ENCODE results near the gene CALR.
"Not testable (repeated sequence)": the region's sequence is repeated elsewhere in the genome, so short reads cannot be mapped to it uniquely, and the experiment has no call there.

CALR gene

DNA sequence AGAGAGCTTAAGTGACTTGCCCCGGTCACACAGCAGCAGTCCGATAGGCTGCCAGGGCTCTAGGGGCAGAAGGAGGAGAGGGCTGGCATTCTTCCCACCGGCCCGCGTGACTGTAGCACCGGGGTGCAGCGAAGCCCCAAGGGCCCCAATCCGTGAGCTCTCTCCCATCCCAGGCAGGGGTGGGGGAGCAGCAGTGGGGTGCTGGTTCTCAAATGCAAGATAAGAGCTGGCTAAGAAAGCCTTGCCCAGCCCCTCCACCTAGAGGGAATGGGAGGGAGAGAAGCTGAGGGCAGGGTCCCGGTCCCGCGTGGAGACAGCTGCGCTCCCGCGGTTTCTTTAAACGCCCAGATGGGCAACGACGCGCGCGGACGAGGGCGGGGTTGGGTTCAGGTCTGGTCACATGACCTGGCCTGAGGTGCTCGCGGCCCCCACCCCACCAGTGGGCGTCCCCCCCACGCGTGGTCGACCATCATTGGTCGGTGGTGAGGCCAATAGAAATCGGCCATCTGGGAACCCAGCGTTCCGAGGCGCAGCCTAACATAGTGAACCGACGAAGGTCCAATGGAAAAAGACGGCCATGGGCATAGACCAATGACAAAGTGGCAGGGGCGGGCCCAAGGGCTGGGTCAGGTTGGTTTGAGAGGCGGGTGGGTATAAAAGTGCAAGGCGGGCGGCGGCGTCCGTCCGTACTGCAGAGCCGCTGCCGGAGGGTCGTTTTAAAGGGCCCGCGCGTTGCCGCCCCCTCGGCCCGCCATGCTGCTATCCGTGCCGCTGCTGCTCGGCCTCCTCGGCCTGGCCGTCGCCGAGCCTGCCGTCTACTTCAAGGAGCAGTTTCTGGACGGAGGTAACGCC, at the start of gene CALR:
Gene CALR, plus strand, starts transcription at position 683 of the 852 bp plus-strand sequence. Its CDS starts 71 bp downstream, at position 754.
- peak; percentile 99 for DNase-seq

DNA sequence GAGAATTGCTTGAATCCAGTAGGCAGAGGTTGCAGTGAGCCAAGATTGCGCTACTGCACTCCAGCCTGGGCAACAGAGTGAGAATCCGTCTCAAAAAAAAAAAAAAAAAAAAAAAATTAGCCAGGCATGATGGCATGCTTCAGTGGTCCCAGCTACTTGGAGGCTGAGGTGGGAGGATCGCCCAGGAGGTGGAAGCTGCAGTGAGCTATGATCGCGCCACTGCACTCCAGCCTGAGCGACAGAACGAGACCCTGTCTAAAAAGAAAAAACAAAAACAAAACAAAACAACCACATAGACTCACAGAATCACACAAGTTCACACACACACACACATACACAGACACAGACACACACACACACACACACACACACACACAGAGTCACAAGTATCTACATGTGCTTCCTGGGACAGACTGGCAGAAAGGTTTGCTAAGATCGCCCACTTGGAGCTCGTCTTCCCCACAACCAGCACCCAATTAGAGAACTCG, 48.1 kb upstream of the CALR start:
- DNase-seq, result not testable (repeated sequence)

DNA sequence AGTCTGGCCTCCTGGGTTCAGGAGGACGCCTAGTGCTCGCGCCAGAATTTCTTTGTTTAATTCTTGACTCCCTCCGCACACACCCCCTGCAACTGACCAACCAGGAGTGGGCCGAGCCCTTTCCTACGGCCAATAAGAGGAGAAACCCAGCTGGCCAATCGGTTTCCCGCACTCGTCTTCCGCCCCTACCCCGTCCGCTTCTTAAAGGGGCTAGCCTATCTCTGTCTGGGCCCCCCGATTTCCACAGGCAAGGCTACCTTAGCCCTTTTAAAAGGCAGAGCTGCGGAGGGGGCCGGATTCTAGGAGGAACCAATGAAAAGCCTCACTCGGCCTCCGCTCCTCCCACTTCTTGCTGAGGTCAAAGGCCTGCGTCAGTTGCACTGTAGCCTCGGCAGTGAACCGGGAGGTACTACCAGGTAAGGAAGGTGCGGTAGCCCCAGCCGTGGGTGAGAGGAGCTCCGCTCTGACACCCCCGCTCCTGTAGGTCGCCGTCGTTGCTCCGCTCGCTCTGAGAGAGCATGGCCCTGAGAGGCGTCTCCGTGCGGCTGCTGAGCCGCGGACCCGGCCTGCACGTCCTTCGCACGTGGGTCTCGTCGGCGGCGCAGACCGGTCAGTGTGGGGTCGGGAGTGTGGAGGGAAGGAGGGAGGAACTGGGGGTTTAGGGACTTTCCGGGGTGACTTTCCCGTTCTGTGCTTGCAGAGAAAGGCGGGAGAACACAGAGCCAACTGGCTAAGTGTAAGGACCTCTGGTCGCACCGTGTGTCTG, 47.4 kb upstream of the CALR start, which contains the start of gene GCDH:
Gene GCDH, plus strand, starts transcription at position 374 of the 766 bp plus-strand sequence. Its CDS starts 145 bp downstream, at position 519.
- DNase-seq, result peak; percentile 97

DNA sequence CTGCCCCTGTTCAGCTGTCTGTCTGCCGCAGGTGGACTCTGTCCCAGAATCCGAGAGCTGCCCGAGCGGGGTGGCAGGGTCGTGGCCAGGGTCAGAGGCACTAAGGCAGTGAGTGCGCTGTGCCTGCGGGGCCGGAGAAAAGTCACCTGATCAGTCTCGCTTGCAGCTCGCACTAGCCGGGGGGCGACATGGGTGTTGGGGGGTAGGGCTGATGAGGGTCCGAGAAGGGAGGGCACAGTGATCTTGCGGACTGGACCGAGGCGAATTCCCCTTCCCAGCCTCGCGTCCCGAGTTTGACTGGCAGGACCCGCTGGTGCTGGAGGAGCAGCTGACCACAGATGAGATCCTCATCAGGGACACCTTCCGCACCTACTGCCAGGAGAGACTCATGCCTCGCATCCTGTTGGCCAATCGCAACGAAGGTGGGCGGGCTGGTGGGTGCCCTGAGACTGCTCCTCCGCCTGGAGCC, 46.8 kb upstream of the CALR start:
- no peak for DNase-seq

DNA sequence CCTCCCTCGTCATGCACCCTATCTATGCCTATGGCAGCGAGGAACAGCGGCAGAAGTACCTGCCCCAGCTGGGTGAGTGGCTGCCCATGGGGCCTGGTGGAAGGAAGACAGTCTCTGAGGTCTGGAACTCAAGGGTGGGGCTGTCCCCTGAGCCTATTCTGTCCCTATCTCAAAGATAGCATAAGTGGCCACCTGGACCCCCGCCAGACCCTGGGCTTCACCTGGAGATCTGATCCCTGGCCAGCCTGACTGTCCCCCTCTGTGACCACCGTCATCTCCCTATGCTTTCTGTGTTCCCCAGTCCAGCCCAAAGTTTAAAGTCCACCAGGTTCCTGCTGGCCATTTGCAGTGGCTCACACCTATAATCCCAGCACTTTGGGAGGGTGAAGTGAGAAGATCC, 44.8 kb upstream of the CALR start:
- no peak for DNase-seq

DNA sequence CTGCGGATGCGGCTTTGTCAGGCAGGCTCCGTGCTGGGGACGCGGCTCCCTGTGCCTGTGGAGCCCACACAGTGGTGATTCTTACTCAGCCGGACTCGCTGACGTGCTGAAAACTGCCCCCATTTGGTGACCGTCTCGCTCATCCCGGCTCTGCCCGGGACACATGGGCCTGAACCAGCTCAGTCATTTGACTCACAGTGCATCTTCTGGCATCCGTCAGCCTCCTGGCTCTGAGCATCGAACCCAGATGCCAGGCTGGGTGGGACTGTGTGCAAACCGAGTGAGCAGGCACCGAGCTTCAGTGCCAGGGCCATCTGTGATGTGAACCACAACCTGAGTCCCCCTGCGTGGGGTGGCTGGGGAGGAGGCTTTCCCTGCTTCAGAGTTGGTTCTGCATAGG, 41.9 kb upstream of the CALR start:
- no peak for DNase-seq

DNA sequence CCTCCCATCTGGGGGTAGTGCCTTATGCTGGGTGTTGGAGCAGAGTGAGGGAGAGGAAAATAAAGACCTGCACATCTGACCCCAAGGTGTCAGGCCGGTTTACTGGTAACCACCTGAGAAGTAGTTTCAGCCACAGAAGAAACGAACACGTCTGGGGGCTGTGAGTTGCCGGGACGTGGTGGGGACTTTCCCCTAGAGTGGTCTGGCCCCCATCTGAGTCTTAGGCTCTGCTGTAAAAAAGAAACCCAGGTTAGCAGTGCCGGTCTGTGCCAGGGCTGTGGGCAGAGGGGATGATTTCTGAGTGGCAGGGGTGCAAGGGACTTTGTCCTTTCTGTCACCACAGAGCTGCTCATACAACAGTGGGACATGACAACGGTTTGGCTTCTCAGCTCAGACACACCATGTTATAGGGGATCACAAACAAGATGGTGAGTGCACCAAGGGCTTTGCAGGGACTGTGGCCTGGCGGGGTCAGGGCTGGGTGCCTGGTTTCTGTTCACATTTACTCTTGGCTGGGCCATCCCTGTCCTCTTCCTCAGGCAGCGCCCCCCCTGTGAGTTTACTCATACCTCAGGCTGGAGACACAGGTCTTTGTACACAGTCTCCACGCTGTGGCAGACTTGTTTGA, 38.4 kb upstream of the CALR start:
- no peak for DNase-seq

DNA sequence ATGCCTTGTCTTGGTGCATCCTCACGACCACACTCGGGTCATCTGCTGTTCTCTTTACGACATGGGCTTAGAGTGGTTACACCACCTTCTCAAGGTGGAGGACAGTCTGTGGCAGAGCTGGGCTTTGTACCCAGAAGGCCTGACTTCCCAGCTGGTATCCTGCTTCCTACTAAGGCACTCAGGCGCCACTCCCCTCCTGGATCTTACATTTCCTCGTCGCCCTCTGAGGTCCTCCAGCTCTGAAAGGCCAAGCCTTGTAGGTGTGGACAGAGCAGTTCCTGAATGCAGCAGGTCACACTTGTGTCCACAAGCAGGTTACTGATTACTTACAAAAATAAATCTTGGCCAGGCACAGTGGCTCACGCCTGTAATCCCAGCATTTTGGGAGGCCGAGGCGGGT, 31.2 kb upstream of the CALR start:
- DNase-seq, result no peak

DNA sequence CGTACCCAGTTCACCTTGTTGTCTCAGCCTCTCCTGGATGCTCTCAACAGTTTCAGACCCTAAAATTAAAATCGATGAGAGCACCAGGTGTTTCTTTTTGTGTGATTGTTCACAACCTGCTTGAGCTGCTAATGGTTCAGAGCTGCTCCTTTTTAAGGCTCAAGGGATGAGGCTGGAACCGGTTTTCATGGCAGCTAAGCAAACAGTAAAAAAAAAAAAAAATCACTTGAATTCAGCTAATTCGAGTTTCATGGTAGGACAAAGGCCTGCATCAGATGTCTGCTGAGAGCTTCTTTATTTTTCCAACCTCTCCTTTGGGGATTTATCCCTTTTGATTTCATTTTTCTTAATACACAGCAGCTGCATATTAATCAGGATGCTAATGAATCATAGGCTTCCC, 25.8 kb upstream of the CALR start:
- no peak for DNase-seq

DNA sequence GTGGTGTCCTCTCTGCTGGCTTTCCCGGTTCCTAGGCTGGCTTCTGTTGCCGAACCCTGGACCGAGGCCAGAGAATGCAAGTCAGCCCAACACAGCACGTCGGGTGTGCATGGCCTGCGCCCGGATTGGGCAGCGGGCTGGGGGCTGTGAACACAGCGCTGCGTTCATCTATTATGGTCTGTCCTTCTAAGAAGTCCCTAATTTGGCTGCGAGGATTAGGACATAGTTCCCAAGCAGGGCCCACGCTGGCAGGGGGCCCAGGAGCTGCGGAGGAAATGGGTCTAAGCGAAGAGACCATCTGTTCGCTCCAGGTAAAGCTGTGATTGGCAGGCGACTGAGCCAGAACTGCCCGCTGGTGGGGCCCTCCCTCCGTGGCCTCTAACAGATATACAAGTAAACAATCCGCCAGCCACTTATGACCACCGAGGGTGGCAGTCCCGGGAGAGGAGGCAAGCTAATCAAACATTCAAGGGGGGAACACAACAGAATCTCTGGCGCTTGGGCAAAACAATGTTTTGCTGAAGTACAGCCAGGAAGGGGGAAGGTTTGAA, 25.3 kb upstream of the CALR start:
- no peak for DNase-seq

DNA sequence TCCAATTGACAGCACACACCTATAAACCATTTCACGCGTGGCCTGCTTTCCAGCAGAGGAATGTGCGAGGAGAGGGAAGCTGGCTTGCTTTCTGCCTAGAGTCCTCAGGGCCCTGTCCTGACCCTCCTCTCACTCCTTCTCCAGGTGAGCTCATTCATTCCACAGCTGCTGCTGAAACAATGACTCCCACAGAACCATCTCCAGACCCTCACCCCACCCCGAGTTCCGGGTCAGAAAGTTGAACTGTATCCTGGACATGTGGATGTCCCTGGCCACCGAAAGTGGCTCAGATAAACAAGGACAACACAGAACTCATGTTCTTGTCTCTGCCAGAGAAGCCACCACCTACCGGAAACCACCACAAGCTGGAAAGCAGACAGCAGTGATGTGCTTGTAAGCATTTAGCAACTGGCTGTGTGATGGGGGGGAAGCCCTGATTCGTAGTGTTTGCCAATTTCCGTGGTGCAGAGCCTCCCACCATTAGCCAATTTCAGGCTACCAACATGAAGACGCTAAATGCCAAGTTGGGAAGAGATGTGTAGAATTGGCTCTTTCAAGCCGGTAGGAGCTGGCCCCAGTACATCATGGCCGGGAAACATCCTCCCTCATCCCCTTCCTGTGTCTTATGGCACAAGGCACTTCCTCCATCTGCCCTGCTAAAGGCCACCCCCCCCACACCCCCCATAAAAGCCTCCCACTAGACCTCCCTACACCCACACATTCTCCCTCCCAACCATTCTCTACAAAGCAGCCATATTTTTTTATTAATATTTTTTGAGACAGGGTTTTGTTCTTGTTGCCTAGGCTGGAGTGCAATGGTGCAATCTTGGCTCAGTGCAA, 24.3 kb upstream of the CALR start:
- peak; percentile 37 for DNase-seq

DNA sequence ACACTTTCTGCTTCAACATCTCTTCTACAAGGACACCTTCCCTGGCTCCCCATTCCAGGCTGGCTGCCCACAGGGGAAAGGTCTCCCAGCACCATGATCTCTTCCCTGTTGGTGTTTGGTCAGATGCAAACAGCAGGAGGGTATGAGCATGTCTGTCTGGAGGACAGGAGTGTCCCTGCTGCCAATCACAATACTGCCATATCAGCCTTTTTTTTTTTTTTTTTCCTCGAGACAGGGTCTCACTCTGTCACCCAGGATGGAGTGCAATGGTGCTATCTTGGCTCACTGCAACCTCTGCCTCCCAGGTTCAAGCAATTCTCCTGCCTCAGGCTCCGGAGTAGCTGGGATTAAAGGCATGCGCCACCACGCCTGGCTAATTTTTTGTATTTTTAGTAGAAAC, 22.5 kb upstream of the CALR start:
- not testable (repeated sequence) for DNase-seq

DNA sequence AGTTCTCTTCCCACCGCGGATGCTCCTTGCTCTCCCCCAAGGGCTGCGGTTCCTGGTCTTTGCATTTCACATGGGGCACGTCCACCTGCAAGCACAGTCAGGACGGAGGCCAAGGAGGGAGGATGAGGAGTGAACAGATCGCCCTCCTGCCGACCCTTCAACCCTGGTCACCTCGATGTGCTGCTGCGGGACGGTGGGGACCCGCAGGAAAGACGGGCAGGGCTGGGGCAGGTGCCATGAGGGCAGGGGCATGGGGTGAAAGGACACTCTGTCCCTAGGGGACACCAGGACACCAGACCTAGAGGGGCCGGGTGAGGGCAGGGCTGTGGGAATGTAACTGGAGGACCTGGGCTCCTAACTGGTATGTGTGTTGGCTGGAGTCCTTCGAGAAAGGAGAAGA, 20.2 kb upstream of the CALR start:
- no peak for DNase-seq

DNA sequence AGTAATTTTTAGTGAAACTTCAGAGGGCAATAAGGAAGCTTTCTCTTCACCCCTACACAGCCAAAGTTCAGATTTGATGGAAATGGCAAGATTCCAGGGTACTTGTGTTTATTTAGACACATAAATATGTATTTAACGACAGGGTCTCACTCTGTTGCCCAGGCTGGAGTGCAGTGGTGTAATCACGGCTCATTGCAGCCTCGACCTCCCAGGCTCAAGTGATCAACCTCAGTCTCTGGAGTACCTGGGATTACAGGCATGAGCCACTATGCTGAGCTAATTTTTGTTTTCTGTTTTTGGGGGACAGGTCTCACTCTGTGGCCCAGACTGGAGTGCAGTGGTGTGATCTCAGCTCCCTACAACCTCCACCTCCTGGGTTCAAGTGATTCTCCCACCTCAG, 17.4 kb upstream of the CALR start:
- DNase-seq, result no peak

DNA sequence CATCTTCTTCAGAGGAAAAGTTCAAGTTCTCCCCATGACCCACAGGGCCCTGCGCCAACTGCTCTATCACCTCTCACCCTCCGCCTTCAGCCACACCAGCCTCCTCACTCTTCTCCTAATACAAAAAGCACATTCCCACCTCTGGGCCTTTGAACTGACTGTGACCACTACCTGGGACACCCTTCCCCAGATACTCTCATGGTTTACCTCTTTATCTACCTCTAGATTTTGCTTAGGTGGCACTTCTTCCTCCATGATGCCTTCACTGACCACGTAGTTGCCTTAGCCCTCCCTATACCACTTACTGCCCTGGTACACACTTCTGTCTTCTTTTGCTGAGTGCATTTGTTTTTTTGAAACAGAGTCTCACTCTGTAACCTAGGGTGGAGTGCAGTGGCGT, 15.4 kb upstream of the CALR start:
- DNase-seq, result no peak

DNA sequence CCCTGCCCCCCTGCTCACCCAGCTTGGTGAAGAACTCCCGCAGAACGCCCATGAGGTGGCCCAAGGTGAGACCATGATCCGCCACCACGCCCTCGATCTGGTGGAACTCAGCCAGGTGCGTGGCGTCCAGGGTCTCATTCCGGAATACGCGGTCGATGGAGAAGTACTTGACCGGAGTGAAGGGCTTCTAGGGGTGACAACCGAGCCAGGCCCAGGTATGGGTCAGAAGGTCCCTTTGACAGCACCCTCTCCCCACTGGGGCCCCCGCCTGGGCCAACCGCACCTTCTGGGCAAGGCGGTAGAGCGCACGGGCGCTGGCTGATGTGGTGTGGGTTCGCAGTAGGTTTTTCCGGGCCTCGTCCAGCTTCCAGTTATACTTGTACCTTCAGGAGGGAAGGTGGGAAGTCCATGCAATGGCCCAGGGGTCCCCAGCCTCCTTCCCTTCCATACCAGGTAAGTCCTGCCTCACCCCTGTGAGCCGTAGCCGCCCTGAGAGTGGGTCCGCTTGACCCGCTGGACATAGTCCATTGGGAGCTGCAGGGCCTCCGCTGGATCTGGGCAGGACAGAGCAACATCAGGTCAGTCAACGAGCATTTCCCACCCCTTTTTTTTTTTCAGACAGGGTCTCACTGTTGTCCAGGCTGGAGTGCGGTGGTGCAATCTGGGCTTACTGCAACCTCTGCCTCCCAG, 13.6 kb upstream of the CALR start:
- no peak for DNase-seq

DNA sequence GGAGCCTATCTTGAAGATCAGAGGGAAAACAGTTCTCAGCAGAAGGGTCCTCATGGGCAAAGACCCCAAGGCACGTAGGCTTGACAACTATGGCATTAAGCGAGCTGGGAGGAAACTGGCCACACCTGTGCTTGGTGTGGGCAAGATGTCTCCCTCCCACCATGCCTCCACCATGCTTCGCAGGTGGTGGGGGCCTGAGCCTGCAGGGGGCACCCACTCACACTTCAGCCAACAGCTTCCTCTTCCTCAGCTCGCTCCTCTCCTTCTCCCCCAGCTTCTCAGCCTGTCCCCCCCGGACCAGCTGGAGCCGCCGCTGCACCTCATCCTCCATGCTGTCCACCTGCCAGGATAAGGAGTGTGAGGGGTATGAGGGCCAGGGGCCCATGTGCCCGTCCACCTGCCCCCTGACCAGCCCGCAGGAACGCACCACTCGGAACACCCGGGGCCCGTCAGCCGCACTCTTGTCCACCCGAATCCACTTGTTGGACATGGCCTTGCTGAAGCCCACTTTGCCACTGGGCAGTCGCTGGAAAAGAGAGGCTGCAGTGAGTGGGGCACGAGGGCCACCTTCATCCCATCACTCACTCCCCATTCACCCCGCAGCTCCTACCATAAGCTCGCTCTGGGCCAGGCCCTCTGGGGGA, 8.3 kb upstream of the CALR start:
- DNase-seq, result no peak

DNA sequence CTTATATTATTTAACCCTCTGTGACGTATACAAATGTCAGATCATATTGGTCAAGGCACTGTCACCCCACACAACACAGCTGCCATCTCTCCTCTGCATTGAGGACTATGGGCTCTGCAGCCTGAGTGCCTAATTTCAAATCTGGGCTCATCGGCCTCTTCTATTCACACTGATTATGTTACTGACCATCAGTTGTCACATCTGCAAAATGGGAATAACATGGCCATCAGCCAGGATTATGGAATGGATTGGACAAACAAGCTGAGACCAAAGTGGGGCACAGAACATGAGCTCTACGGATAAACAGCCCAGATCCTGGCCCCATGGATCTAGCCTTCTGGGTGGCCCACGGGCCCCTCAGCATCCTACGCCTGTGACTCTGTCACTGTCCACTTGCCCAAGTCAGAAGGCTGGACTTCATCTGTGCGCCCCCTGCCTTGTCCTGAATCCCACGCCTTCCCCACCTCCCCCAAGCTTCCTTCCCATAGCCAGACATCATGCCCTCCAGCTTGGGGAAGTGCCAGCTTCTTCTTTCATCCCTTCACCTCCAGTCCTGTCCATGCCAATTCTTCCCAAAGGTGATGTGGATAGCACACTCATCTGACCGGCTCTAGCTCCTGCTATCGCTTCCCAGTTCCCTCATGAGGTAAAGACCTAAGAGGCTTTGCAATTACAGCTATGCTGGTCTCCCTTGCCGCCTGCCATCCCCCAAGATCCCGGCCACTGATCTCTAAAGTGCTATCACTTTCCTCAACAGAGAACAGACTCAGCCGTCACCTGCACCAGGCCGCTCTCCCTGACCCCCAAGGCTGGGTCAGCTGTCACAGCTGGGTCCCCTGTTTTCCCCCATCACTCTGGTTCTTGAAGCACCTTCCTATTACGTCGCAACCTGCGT, 5.8 kb upstream of the CALR start:
- DNase-seq, result no peak

DNA sequence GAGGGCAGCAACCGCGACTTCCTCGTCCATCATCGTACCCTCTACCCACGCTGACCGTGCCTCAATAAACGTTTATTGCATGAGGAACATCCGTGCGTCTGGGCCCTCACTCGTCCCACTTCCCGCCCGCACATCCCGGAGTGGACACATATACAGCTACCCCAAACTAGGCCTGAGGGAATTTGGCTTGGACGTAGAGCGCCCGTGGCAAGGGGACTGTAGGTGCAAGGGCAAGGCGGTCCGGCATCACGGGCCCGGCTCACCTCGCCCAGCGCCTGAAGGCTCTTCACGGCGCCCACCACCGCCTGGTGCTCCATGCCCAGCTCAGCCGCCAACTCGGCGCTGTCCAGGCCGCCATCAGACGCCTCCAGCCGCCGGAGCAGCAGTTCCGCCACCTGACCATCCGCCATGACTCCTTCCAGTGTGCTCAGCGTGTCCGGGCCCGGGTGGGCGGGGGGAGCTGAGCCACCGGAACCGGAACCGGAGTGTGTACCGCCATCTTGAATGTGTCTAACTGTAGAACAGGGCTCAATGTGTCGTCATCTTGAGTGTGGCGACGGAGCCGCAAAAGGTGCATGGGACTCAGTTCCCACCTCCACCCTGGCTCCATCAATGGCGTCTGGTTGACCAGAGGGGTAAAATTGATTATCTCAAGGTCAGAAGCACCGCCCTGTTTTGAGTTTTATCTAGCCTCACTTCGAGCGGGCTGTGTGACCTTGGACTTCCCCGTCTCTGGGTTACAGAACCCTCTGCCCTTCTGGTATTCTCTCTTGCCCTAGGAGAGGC, 4.9 kb upstream of the CALR start, which contains the start of gene FARSA:
Gene FARSA, minus strand, starts transcription at position 425 of the 786 bp plus-strand sequence. Its CDS starts 15 bp downstream, at position 410.
- DNase-seq, result peak; percentile 87

Data from activated naive CD4-positive, alpha-beta T cell treated with anti-CD3 and anti-CD28 coated beads, Interleukin-2, amount 50 U/mL, for 16 hours (primary cell).